GM19468 (cell line): Measurements from ENCODE around the gene S100A6.
"Not testable (repeated sequence)": the region's sequence is repeated elsewhere in the genome, so short reads cannot be mapped to it uniquely, and the experiment has no call there.

Experiments
- ATAC-seq: cut with Tn5 transposase; IDR thresholded peaks from one replicate; pipeline ENCODE4 v1.9.1; 2021; ENCODE audit warnings: mild to moderate bottlenecking, moderate library complexity, moderate number of reproducible peaks; ENCODE audit not compliant: unreplicated experiment; ENCODE audit errors: extremely low read depth

Gene S100A6

GRCh38 chr1:153535242-153536011 is at the start of gene S100A6:
Gene S100A6 (minus strand): TSS chr1:153535991. CDS start chr1:153535339, 652 bp downstream.
- no peak for ATAC-seq

GRCh38 chr1:153585006-153585405 is 49.2 kb upstream of the S100A6 start:
- ATAC-seq, result no peak

GRCh38 chr1:153583976-153584375 is 48.2 kb upstream of the S100A6 start:
- ATAC-seq, result no peak

- not testable (repeated sequence) for ATAC-seq
Observed at GRCh38 chr1:153583514-153583913, 47.7 kb upstream of the S100A6 start.

GRCh38 chr1:153582836-153583235 is 47.0 kb upstream of the S100A6 start:
- not testable (repeated sequence) for ATAC-seq

- ATAC-seq, result no peak
Observed at GRCh38 chr1:153578936-153579335, 43.1 kb upstream of the S100A6 start.

GRCh38 chr1:153578490-153578889 is 42.7 kb upstream of the S100A6 start:
- no peak for ATAC-seq

GRCh38 chr1:153577624-153578051 is 41.8 kb upstream of the S100A6 start:
- ATAC-seq, result no peak

GRCh38 chr1:153577138-153577537 is 41.3 kb upstream of the S100A6 start:
- no peak for ATAC-seq

GRCh38 chr1:153575497-153575896 is 39.7 kb upstream of the S100A6 start:
- not testable (repeated sequence) for ATAC-seq

GRCh38 chr1:153575081-153575491 is 39.3 kb upstream of the S100A6 start:
- not testable (repeated sequence) for ATAC-seq

- no peak for ATAC-seq
Observed at GRCh38 chr1:153573351-153573750, 37.6 kb upstream of the S100A6 start.

- ATAC-seq, result peak; percentile 26
Observed at GRCh38 chr1:153572569-153573015, 36.8 kb upstream of the S100A6 start.

GRCh38 chr1:153571706-153572105 is 35.9 kb upstream of the S100A6 start:
- ATAC-seq, result no peak

- no peak for ATAC-seq
Observed at GRCh38 chr1:153570874-153571273, 35.1 kb upstream of the S100A6 start.

GRCh38 chr1:153569465-153569864 is 33.7 kb upstream of the S100A6 start:
- no peak for ATAC-seq

GRCh38 chr1:153568367-153569099 is 32.7 kb upstream of the S100A6 start:
- no peak for ATAC-seq

GRCh38 chr1:153567621-153568366 is 32.0 kb upstream of the S100A6 start:
- no peak for ATAC-seq

GRCh38 chr1:153566414-153567371 is 30.9 kb upstream of the S100A6 start:
- no peak for ATAC-seq
